GM18511 (cell line): ENCODE results near the gene SLC37A1.
A peak's percentile ranks its signal among the peaks of the same experiment; 100 is the strongest.

Experiments
- ATAC-seq: cut with Tn5 transposase; IDR thresholded peaks from one replicate; pipeline ENCODE4 v1.9.1; 2021; ENCODE audit warnings: mild to moderate bottlenecking, moderate library complexity; ENCODE audit not compliant: unreplicated experiment

SLC37A1 gene

DNA sequence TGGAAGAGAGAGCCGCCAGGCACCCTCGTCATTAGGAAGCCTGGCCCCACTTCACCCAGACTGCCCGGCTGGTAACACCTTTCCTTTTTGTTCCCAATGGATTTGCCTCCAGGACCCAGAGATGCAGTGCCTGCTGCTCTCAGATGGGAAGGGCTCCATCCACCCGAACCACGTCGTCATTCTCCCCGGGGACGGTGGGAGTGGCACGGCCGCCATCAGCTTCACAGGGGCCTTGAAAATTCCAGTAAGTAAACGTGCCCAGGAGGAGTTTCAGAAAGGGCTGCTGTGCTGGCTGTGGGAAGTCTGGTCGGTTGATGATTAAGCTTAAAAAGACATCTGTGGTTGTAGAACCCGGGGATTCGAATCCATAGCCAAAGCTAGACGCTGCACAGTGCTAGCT lies 45.2 kb downstream of the SLC37A1 start:
- ATAC-seq = no peak

DNA sequence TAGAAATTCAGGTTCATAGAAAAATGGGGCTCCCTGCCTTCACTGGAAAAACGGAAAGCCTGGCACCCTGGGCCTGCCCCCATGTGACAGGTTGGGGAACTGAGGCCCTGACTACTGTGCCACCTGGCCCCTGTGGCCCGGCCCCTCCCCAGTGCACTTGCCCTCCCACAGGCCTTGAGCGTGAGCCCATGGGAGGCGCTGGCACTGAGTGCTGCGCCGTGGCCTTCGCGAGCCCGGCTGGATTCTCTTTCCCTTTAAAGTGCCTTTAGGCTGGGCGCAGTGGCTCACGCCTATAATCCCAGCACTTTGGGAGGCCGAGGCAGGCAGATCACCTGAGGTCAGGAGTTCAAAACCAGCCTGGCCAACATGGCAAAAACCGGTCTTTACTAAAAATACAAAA lies 45.7 kb downstream of the SLC37A1 start:
- ATAC-seq = no peak

DNA sequence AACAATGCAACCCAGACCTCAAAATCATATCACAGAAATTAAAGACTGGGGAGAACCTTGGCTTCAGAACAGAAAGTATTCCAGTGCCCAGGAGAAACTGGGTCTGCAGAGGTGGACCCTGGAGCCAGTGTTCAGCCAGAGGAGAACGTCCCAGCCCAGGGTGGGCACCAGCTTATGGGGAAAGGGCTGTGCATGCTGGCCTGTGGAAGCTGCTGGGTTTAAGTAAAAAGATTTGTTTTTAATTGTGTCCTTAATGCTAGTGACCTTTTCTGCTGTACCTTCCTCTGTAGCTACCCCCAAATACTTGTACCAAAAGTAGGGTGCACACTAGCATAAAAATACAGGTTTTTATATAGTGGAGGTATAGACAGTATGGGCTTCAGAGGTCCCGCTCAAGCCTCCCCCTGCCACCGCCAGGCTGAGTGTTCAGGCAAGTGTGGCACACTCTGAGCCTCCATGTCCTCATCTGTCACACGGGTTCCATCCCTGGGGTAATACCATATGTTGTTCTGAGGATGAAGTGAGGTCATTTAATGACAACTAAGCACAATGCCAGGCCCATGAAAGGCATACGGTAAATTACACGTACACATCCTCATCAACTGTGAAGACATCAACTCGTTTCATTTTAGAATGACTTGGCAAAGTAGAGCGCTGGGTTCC lies 47.0 kb downstream of the SLC37A1 start:
- no peak for ATAC-seq

DNA sequence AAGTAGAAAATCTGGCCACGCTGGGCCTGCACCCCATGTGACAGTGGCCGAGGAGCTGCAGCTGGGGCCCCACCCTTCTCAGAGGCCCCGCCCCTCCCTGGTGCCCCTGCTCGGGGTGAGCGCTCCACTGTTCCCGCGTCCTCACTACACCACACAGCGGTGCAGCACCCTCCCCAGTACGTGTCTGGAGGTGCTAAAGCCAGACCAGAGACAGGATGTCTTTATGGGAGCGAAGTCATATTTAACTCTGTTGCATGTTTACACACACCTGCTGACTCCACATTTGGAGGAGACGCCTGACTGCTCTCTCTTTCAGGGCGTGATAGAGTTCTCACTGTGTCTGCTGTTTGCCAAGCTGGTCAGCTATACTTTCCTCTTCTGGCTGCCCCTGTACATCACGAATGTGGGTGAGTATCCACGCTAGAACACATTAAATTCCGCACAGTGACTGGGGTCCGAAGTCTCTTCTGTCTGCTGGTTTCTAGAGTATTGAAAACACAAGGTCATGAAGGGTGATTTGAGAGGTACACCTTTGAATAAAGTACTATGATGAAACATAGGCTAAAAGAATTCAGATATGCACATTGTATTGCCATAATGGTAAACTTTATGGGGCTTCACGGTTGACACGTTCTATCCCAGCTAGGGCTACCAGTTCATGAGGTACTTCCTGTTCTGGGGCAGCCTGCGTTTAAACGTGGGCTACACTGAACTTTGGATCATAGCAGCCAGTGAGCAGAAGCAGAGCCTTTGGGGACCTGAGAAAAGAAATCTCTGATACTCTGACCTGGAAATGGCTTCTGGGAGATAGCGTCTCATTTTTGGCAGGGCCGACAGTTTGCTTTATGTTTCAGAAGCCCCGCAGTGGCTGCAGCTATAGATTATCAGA lies 48.4 kb downstream of the SLC37A1 start:
- peak; percentile 78 for ATAC-seq

DNA sequence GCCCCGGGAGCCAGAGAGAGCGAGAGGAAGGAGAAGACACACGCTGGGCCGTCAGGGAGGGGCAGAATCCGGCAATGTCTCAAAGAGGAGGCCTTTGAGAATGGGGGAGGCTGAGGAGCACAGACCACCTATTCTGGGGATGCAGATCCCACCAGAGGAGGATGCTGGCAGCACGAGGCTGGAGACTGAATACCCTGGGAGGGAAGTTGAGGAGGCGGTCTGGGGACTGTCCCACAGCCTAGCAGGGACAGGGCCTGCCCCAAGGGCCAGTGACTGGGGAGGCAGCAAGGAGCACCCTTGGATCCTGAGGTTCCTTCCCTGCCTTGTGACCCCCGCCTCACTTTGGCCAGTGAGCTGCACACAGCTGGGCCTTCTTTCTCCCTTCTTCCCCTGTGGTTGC lies 49.2 kb downstream of the SLC37A1 start:
- ATAC-seq = no peak

DNA sequence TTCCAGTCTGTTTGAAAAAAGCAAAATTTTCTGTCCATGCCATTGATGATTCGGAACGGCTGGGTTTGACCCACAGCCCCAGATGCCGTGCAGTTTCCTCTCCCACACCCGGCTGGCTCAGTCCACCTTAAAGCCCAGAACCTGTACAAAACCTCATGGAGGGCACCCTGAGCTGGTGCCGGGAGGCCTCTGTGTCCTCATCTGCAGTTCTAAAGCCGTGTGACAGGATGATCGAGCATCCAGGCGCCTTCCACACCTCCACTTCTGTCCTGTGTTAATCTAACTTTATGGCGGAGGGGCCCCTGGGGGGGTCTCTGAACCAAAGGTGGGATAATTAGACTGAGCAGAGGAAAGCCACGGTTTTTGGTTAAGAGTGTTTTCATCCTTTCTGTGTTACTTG lies 49.6 kb downstream of the SLC37A1 start:
- no peak for ATAC-seq

DNA sequence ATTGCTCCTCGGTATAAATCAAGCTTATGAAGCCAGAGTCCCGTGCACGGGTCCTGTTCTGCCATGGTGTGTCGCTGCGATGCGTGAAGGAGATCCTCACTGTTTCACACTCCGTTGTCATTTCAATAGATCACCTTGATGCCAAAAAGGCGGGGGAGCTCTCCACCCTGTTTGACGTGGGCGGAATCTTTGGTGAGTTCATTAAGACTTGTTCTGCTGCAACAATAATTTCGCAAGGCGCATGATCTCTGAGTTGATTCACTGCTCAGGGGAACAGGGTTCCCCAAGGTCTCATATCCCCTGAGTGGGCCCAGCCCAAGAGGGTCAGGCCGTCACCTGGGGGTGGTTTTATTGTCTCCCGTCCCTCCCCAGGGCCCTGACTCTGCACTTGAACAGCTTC lies 50.0 kb downstream of the SLC37A1 start:
- no peak for ATAC-seq

DNA sequence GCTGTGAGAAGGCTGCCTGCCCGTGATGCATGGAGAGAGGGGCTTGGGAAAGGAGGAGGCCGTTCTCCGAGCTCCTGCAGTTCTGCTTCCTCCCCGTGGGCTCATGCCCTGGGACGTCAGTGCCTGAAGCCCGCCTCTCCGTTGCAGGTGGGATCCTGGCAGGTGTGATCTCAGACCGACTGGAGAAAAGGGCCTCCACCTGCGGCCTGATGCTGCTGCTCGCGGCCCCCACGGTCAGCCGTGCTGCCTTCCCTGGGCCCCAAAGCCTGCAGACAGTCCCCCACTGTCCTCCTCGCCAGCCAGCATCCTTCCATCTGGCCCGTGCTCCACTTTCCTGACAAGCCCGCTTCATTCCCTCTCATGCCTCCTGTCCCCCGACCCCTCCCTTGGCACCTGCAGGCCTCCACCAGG lies 50.9 kb downstream of the SLC37A1 start:
- no peak for ATAC-seq

DNA sequence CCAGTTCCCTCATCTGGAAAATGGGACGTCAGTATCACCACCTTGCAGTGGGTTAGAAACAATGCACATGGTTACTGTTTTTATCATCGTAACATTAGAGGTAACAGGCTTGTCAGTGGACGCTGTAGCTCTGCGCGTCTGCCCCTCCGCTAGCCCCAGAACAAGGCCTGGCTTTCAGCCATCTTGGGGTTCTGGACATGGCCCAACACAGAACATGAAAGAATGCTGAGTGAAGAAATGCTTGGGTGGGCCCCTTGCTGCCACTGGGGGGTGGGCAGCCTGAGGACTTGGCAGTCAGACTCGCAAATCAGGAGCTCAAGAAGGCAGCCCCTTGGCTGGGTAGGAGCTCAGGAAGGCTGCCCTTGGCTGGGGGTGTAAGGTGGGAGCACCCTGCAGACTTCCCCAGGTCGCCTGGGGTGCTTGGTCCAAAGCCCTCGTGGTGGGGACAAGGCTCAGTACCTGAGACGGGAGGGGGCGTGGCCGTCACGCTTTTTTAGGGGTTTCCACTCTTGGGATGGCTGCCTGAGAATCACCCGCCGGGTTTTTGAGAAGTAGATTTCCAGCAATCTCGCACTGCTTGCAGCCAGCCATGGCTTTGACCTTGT lies 51.7 kb downstream of the SLC37A1 start:
- no peak for ATAC-seq

DNA sequence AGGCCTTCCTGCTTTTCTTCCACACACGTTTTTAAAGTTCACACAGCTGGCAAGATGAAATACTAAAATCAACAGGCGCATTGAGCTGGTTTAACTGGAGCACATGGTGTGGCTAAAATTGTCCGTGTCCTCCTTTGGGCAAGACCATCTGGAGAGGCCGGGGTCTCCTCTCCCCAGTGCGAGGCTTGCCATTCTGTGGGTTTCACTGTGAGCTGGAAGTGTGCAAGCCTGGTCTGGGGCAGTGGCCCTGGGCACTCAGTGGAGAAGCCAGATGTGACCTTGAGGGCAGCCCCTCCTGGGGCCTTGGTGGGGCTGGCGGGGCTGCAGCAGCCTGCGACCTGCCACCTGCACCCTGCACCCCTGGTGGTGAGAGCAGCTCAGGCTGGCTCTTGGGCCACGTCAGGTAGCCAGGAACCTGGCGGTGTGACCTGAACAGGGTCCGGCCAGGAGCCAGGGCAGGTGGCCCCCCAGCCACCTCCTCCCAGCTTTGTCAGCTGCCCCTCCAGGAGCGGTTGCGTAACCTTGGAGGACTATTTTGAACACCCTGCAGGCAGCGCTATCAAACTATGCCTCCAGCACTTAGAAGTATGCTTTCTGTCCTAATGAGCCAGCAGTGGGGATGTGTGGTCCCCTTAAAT lies 52.4 kb downstream of the SLC37A1 start:
- ATAC-seq = no peak

DNA sequence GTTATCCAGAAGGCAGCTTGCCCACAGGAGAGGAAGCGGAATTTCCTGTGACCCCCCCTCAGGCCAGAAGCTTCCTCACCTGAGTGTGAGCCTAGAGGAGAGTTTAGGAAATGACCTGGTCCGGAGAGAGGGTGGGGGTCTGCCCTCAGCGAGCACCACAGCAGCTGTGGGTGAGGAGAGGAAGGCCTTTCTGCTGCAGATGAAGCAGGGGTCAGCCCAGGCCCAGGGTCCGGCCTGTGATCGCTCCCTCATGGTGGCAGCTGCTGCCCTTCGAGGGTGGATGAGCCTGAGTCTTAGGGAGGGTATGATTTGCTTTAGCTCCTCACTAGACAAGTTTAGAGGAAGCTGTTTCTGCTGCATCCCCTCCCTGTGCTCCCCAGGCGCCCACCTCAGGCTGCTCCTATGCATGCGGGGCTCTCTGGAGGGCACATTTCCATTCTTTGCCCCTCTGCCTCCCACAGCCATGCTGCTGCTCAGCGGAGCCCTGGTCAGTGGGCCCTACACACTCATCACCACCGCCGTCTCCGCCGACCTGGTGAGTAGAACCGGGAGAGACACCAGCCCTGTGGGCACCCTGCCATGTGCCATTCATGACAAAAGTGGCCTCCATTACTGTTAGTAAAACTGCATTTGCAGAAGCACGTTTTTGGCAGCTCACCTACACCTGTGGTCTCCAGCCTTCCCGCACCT lies 53.0 kb downstream of the SLC37A1 start:
- no peak for ATAC-seq

DNA sequence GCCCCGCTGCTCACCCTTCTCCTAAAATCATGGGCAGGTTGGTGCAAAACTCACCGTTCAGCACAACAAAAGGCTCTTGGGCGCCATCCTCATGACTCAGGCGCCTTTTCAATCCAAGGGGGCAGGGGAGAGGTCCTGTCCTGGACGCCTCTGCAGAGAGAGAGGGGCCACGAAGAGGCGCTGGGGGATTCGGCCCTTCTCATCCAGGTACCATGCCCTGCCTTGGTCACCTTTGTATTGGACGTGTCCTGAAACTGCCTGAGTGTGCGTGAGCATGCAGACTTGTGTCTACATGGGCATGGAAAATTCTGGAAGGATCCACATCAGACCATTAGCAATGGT lies 53.5 kb downstream of the SLC37A1 start:
- no peak for ATAC-seq

DNA sequence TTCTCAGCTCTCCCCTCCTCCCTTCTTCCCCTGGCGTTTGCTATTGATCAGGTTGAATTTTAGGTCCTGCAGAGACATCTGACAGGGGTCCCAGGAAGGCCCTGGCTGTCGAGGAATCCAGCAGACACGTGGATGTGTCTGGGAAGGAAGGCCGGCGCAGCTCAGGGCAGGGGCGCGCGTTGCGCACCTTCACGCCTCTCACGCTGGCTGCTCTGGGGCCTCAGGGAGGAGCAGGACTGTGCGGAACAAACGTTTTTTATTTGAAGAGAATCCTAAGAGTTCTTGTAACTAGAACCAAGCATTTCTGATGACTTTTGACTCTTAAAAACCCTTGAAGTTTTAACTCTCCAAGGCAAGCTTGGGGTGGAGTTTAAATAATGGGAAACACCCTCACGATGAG lies 54.2 kb downstream of the SLC37A1 start:
- no peak for ATAC-seq

DNA sequence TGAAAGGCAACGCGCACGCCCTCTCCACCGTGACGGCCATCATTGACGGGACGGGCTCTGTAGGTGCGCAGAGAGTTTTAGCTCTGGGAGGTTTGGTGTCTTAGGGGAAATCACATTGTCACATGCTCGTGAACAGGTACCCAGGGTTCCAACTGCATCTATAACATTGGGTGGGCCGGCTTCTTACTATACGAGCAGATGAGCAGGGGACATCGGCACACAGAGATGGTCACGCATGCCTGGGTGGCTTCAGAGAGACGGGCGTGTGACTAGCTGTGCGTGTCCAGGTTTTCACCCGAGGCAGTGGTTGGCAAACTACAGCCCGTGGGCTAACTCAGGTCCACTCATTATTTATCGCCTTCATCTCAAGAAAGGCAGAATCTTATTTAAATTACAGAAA lies 54.7 kb downstream of the SLC37A1 start:
- no peak for ATAC-seq

DNA sequence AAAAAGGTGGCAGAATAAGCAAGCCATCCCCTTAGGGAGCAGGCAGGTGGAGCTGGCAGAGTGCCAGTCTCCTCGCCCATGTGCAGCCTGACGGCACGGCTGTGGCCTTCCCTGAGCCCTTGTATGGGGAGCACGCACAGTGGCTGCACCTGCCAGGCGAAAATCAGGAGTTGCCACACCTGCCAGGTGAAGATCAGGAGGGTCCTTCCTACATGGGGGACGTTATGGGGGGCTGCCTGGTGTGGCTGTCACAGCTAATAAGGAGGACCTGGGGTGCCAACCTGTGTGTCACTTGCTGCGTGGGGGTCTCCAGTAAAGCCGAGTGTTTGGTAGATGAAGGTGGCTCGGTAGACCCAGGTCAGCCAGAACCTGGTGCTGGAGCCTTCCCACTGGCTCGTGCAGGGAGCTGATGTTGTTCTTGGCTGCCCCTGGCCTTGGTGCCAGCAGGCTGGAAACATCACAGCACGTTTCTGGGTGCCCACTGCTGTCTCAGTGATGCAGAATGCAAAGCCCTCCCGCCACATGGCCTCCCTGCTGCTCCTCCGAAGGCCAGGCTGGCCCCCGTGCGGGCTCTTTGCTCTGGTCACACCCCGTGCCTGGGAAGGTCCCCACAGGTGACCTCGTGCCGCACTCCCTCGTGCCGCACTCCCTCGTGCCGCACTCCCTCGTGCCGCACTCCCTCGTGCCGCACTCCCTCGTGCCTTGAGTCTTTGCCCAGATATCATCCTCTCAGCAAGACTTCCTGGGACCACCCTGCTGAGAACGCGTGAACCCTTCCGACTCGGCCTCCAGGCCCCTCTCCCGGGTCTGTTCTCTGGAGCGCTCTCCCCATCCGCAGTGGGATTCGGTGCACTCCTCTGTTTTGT lies 55.4 kb downstream of the SLC37A1 start:
- ATAC-seq = no peak

DNA sequence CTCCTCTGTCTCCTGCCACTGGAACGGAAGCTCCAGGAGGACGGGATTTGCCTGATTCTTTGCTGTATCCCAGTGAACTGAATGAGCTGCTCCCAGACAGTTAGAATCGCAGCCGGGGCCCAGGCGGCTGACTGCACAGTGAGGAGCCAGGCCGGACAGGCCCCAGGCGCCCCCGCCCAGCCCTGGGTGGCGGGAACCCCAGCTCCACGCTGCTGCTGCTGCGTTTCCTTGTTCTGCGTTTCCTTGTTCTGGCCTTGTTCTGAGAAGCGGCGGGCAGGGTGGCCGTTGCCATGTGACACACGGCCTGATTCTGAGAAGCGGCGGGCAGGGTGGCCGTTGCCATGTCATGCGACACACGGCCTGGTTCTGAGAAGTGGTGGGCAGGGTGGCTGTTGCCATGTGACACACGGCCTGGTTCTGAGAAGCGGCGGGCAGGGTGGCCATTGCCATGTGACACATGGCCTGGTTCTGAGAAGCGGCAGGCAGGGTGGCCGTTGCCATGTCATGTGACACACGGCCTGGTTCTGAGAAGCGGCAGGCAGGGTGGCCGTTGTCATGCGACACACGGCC lies 56.2 kb downstream of the SLC37A1 start:
- ATAC-seq = no peak

DNA sequence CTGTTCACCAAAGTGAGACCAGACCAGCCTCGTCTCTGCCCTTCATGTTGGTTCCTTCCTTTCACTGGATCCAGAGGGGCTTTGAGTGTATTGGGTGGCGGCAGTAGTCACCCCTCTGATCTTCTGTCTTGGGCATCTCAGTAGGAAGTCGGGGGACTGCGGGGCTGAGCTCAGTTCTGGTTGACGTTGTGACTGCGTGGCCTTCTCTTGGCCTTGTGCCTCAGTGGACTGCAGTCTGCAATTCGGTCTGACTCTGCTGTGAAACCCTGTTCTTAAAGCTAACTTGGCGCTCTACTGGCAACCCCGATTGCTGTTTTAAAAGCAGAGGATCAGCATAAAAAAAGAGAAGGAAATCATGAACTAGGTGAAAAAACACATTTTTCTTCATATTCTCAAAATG lies 56.7 kb downstream of the SLC37A1 start:
- no peak for ATAC-seq

DNA sequence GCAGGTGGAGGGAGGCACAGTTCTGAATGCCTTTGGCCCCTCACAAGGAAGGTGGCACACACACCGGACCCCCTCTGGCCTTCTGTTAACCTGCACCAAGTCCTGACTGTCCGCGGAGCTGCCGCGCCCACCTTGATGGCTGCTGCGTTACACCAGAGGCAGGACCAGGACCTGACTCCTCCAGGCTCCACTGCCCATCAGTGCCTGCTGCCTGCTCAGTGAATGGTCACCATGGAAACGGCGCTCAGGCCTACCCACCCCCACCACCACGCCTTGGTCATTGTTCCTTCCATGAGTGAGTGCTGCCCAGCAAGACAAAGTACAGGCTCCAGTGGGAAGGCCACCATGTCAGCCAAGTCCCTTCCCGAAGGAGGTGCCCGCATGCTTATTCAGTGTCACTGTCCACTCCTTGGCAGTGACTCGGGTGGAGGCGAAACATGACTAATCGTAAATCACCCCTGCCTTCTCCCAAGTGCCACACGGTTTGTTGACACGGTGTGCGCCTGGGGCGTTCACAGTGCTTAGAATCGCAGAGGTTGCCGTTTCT lies 57.3 kb downstream of the SLC37A1 start:
- no peak for ATAC-seq

DNA sequence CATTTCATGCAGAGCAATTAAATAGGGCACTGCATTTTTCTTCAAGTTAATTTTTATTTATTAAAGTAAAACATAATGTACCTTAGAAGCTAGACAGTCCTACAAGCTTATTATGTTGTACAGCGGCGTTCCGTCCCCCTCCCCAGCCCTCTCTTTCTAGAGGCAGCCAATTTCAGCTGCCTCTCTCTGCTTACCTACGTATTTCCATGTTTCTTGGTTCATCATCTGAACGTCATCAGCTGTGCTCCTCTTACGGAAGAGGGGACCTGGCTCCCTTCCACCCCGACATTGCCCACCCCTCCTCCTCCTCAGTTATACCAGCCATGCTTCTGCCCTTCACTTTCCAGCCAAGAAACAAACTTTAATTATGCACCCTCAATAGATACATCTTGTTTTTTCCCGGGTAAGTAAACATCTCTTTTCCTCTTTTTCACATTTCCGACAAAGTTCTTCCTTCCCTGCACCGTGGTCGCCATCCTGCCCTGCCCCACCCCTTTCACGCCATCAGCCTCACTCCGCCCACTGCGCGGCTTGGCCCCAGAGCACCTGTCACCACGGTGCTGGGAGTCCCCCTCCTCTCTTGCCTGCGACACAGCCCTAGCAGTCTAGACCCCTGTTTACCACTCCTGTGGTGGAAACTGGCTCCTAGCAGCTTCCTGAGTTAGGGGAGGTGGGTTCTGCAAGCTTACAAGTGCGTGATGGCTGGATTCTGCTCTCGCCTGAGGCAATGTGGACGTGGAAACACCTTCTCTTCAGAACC lies 57.9 kb downstream of the SLC37A1 start:
- ATAC-seq = no peak
